ENCODE measurements around the gene RABGEF1. TPM values are rescaled to one million over a fixed set of nuclear protein-coding genes. Genes with fewer than 3 reads are reported as not detected.
"Not testable (repeated sequence)": the region's sequence is repeated elsewhere in the genome, so short reads cannot be mapped to it uniquely, and the experiment has no call there.

Gene RABGEF1
- total RNA-seq, 1 donor from 2014 or later: 23.2 TPM

DNA sequence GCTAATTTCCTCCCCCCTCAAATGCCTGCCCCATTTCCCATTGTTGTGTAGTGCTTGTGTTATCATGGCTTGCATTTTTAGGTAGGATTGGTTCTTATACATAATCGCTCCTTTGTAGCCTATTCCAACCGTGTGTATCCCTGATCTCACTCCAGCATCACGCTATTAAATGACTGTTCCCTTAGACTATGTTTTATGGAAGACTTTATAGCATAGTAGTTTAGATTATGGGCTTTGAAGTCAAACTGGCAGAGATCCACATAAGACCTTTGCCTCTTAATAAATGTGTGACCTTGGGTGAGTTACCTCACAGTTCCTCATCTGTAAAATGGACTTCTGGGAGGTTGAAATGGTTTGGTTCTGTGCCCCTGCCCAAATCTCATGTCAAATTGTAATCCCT is 5.4 kb upstream of the RABGEF1 start:
- no peak for DNase-seq (ENCODE audit: low spot score)

GRCh38 chr7:66735850-66736249 is 4.7 kb upstream of the RABGEF1 start:
- DNase-seq (ENCODE audit: low spot score): no peak

DNA sequence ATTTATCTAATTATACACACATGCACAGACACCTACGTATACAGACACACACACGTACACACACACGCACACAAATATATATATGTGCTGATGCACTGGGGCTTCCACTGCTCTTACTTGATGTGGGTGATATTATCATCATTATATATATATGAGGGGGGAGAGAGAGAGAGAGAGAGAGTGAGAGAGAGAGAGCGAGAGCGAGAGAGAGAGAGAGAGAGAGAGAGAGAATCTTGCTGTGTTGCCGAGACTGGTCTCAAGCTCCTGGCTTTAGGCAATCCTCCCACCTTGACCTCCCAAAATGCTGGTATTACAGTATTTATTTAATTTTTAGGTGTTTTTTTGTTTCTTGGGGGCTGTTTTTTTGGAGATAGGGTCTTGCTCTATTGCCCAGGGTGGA is 3.6 kb upstream of the RABGEF1 start:
- no peak for DNase-seq (ENCODE audit: low spot score)

DNA sequence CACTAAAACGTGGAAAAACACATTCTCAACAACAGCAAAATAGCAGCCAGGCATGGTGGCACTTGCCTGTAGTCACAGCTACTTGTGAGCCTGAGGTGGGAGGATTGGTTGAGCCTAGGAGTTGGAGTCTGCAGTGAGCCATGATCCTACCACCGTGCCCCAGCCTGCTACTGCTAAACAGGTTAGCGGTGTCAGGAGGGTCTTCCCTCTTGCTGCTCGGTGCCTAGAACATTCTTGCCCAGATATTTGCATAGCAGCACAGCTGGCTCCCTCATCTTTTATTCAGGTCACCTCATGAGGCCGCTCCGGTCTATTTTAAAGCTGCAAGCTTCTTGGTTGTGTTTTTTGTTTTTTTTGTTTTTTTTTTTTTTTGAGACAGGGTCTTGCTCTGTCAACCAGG is 2.9 kb upstream of the RABGEF1 start:
- no peak for DNase-seq (ENCODE audit: low spot score)

GRCh38 chr7:66739477-66739876 is 1.1 kb upstream of the RABGEF1 start:
- no peak for DNase-seq (ENCODE audit: low spot score)

GRCh38 chr7:66739953-66740301 is 606 bp upstream of the RABGEF1 start:
- DNase-seq (ENCODE audit: low spot score): no peak

DNA sequence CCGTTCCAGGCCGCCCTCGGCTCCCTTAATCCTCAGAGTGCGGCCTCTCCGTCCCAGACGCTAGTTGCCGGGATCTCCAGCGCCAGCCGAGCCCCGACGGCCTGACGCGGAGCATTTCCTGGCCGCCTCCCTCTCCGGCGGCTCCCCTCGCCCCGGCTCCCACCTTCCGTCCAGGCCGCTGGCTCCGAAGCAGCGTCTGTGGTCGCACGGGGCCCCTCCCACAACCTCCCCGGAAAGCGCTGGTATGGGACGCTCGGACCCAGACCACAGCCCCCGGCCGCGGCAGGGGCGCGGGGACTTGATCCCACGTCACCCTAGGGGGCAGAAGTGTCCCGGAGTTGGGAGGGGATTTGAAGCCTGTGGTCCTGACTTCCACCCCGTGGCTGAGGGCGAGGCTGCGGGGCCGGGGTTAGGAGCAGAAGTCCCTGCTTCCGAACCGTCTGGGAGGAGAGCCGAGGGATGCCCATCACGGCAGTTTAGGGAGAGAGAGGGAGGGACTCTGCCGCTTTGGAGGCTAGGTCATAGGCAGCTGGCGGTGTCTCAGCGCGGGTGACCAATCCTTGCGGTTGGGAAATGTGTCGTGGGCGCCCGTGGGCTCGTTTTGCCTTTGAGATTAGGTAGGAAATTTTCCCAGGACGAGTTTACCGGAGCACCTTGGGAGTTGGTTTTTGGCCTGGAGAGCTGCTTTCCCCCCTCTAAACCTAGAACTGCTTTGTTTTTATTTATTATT is 612 bp downstream of the RABGEF1 start:
- peak; percentile 17 for DNase-seq (ENCODE audit: low spot score)

DNA sequence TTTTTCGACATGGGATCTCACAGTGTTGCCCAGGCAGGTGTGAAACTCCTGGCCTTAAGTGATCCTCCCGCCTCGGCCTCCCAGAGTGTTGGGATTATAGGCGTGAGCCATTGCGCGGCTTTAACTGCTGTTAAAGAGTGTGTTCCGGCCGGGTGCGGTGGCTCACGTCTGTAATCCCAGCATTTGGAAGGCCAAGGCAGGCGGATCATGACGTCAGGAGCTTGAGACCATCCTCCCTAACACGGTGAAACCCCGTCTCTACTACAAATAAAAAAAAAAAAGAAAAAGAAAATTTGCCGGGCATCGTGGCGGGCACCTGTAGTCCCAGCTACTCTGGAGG is 1.1 kb downstream of the RABGEF1 start:
- DNase-seq (ENCODE audit: low spot score): no peak

- DNase-seq (ENCODE audit: low spot score): not testable (repeated sequence)
Observed at GRCh38 chr7:66742298-66742697, 1.8 kb downstream of the RABGEF1 start.

DNA sequence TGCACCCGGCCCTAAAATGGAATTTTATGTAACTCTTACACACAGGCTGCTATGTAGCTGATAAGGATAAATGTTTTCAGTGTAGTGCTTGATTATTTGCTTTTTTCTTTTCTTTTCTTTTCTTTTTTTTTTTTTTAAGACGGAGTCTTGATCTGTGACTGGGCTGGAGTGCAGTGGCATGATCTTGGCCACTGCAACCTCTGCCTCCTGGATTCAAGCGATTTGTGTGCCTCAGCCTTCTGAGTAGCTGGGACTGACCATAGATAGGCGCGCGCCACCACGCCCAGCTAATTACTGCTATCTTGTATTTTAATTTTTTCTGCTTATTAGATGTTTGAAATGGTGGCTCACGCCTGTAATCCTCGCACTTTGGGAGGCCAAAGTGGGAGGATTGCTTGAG is 3.4 kb downstream of the RABGEF1 start:
- DNase-seq (ENCODE audit: low spot score): no peak

- no peak for DNase-seq (ENCODE audit: low spot score)
Observed at GRCh38 chr7:66747385-66747784, 6.9 kb downstream of the RABGEF1 start.

DNA sequence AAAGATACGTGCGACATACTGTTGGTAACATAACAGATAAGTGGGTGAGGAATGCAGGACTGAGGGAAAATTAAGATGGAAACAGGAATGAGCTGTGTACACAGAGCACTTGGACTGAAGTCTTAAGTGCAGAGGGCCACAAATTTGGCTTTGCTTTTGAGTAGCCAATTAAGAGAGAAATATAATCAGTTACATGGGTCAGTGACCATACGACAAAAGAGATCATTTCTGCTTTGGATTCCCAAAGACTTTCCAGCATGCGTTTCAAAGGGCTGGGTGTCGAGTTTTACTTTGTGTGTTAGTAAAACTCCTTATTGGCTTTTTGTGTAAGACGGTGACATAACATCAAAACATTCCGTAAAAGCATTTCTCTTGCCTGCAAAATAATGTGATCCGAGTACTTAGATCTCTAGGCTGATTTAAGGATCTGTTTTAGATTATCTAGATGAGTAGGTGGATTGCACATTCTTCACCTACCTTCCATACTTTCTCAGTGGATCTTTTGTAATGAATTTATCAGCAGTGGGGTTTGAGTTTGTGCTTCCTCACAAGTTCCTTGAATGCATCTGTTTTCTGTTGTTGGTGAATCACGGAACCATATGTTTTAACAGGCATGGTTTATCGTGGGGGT is 7.5 kb downstream of the RABGEF1 start:
- DNase-seq (ENCODE audit: low spot score): no peak

DNA sequence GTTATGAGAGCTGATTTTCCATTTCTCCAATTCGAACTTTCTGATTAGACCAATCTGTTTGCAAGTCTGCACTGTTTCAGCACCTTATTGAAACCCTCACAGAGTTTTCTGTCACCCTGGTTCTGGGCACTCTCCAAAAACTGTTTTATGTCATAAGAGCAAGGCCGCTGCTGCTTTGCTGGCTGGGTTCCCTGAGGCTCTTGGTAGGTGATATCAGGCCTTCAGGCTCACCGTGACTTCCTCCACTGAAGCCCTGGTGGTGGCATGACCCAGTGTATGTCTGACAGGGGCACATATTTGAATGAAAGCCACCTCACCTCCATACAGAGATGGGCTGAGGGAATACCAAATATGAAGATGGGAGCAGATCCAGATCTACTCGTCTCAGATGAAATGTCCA is 8.3 kb downstream of the RABGEF1 start:
- no peak for DNase-seq (ENCODE audit: low spot score)

DNA sequence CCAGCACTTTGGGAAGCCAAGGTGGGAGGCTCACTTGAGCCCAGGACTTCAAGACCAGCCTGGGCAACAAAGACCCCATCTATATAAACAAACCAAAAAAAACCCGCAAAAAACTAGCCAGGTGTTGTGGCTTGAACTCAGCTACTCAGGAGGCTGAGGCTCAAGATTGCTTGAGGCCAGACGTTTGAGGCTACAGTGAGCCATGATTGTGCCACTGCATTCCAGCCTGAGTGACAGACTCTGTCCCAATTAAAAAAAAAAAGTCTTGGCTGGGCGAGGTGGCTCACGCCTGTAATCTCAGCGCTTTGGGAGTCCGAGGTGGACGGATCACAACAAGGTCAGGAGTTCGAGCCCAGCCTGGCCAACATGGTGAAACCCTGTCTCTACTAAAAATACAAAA is 11.4 kb downstream of the RABGEF1 start:
- no peak for DNase-seq (ENCODE audit: low spot score)

- no peak for DNase-seq (ENCODE audit: low spot score)
Observed at GRCh38 chr7:66754541-66754940, 14.0 kb downstream of the RABGEF1 start.

DNA sequence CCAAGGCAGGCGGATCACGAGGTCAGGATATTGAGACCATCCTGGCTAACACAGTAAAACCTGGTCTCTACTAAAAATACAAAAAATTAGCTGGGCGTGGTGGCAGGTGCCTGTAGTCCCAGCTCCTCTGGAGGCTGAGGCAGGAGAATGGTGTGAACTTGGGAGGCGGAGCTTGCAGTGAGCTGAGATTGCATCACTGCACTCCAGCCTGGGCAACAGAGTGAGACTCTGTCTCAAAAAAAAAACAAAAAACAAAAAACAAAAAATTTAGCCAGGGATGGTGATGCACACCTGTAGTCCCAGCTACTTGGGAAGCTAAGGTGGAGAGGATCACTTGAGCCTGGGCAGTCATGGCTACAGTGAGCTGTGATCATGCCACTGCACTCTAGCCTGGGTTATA is 14.5 kb downstream of the RABGEF1 start:
- not testable (repeated sequence) for DNase-seq (ENCODE audit: low spot score)

- DNase-seq (ENCODE audit: low spot score): not testable (repeated sequence)
Observed at GRCh38 chr7:66756227-66756626, 15.7 kb downstream of the RABGEF1 start.

DNA sequence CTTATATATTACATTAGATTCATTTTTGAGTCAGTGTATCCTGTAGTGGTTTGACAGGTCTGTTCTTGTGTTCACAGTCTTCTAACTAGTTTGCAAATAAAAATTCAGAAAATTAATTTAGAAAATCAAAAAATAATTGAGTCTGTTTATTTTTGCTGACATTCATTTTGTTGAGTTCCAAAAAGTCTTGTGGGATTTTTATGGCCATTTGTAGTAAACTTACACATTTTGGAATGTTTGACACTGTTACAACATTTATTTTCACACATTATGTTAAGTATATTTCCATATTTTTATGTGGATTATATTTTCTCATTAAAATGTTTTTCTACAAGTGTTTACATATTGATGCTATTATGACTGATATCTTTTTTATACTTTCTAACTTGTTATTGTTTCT is 16.4 kb downstream of the RABGEF1 start:
- DNase-seq (ENCODE audit: low spot score): no peak

DNA sequence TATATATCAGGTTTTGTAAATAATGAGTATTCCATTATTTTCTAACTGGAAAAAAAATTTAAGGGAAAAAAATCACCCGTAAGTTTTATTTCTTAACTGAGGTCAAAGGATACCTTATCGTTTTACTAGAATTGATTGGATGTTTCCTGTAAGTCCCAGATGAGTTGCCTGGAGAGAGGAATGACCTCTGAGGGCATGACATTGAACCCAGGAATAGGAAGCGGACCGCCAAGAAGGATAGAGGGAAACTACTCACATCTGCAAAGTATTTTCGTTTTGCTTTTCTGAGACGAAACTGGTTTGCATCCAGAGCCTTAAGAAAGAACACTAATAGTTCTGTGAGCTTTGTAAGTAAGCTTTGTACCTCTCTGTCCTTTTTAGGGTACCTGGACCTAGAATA is 17.4 kb downstream of the RABGEF1 start:
- DNase-seq (ENCODE audit: low spot score): no peak

DNA sequence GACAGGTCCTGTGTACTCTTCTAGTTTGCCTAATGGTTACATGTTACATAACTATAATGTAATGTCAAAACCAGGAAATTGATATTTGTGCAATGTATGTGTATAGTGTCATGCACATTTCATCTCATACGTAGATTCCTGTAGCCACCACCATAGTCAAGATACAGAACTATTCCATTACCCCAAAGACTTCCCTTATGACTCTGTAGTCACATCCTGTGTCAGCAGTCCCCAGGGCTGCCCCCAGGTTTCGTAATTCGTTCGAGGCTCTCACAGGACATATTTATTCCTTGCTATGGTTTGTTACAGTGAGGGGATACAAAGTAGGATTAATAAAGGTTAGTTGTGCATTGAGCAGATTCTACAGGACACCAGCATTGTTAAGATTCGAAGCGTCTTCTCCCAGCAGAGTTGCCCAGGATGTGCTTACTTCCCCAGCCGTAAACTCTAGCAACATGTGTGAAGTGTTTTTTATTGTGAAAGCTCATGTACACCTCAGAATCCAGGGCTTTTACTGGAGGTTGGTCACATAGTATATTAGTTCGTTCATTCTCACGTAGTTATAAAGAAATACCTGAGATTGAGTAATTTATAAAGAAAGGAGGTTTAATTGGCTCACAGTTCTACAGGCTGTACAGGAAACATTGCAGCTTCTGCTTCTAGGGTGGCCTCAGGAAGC is 18.6 kb downstream of the RABGEF1 start:
- no peak for DNase-seq (ENCODE audit: low spot score)

GRCh38 chr7:66763183-66763582 is 22.6 kb downstream of the RABGEF1 start:
- DNase-seq (ENCODE audit: low spot score): not testable (repeated sequence)

- DNase-seq (ENCODE audit: low spot score): not testable (repeated sequence)
Observed at GRCh38 chr7:66763633-66764355, 23.3 kb downstream of the RABGEF1 start.

DNA sequence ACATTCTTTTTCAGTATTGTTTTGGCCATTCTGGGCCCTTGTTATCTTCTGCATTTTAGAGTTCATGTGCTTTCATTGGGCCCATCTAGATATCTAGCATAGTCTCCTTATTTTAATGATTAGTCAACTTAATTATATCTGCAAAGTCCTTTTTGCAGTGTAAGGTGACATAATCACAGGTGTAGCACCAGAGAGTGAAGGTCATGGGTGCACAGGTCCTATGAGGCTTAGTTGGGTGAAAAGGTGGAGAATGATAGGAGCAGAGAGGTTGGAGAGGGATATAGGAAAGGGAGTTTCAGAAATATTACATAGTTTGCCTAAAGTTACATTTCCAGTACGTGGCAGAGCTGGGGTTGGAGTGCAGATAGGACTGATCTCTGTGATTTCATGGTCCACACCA is 24.4 kb downstream of the RABGEF1 start:
- DNase-seq (ENCODE audit: low spot score): not testable (repeated sequence)
